MV-4-11 (cell line): Measurements from ENCODE around the gene TPM4.

Experiments
- DNase-seq: peaks from one replicate; lab custom pipeline; 2025; lab: John Stamatoyannopoulos, UW

The TPM4 gene

DNA sequence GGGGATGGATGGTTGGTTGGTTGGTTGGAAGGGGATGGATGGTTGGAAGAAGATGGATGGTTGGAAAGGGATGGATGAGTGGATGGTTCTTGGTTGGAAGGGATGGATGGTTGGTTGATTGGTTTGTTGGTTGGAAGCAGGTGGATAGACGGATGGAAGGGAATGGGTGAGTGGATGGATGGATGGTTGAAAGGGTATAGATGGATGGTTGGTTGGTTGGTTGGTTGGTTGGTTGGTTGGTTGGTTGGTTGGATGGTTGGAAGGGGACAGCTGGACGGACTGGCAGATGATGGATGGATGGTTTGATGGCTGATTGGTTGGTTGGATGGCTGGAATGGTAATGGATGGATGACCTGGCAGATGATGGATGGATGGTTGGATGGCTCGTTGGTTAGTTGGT, 55.4 kb downstream of the TPM4 start:
- no peak for DNase-seq

DNA sequence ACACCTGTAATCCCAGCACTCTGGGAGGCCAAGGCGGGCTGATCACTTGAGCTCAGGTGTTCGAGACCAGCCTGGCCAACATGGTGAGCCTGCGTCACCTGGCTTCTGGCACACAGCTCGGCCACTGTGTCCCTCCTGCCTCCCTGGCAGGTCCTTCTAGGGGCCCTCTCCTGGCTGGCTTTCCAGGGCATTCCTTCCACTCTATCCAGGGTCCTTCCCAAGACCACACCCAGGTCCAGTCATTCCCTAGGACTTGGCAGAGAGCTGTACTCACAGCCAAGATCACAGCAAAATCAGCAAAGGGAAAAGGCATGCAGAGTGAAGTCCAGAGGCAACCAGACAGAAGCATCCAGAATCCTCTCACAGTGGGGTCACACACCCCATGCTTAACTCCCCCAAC, 57.5 kb downstream of the TPM4 start:
- no peak for DNase-seq

GRCh38 chr19:16134510-16134909, 58.2 kb downstream of the TPM4 start:
- peak; percentile 30 for DNase-seq

DNA sequence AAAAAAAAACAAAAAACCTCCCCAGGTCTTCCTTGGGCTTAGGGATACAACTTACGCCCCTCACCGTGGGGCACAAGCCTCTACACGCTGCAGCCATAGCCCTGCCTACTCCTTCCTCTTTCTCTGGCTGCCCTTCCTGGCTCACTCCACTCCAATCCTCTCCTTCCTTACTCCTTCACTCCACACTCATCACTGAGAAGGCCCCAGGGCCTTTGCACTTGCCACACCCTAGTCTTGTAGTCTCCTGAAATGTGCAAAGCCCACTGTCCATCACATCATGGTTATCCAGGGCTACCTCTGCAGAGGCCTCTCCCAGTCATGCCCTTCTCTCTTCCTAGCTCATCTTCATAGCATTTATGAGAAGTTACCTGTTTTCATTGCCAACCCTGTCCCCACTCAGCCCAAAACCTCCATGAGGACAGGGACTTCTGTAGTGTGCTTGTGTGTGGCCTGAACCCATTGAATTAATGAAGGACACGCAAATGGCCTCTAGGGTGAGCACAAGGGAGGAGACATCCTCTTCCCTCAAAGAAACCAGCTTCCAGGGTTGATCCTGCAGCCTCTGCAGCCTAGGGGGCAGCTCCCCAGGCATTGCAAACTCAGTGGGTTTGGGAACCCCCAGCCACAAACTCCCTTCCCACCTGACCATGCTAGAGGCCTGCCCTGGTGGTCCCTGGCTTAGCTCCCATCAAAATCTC, 59.3 kb downstream of the TPM4 start:
- peak; percentile 46 for DNase-seq

DNA sequence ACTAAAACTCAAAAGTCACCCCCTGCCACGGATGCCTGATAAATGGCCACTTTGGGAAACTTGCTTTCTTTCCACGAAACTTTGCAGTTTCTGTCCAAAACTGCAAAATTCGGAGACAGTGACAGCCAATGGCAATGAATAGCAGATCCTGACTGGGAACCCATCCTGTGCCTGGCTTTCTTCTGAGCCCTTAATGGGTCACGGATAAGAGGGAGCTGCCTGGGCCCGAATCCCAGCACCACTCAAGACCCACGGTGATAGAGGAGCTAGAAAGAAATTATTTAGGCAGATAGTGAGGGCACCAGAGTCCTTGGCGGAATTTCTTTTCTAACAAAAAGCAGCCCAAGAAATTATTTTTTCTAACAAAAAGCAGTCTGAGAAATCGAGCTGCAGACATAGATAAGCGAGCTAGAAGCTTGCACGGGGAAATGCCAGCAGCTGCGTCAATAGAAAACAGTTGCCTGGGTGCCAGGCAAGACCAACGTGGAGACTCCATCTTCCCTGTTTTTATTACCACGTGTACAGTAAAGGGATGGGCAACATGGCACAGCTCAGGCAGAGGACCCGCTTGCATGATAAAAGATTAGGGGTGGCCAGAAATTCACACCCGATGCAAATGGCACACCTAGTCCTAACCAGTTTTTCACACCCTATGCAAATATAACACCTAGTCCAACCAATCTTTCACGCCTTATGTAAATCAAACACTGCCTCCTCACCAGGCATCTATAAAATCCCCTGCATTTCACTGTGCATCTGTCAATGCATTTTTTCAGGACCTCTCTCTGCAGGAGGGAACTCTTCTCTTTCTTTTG, 60.1 kb downstream of the TPM4 start:
- peak; percentile 59 for DNase-seq

DNA sequence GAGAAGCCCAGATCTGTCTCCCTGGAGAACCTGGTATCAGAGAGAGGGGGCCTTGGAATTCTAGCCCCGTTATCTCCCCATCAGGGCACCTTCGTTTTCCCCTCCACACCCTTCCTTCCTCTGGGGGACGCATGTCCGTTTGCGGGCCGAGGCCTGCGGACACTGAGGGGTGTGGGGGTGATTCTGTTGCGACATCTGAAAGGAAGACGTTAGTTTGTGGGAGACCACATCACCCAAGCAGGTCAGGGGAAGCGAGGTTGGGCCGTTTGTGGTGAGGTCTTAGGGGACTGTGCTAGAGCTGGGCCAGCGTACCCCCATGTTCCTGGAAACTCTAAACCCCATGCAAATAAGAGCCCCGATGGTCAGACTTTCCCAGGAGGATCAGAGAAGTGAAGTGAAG, 63.5 kb downstream of the TPM4 start:
- peak; percentile 100 for DNase-seq

GRCh38 chr19:16141043-16141442, 64.7 kb downstream of the TPM4 start:
- peak; percentile 96 for DNase-seq

DNA sequence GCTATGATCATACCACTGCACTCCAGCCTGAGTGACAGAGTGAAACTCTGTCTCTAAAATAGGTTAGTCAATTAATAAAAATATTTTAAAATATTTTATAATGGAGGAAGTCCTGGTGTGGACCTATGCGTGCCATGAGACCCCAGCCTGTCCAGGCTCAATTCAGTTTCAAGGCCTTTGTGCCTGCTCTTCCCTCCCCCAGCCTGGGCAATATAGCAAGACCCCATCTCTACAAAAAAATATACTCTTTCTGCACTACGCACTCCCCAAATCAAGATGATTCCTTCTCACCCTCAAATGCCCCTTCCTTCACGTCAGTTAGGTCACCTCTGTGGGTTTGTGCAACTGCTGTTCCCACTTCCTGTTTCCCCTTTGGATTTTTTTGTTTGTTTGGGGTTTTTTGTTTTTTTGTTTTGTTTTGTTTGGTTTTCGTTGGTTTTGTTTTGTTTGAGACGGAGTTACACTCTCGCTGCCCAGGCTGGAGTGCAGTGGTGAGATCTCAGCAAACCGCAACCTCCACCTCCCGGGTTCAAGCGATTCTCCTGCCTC, 65.8 kb downstream of the TPM4 start:
- peak; percentile 76 for DNase-seq

GRCh38 chr19:16143399-16144215, 67.3 kb downstream of the TPM4 start, which contains the start of gene HSH2D:
Gene HSH2D, plus strand, starts transcription at chr19:16143685. Its CDS starts 5,066 bp downstream, at chr19:16148751.
- peak; percentile 45 for DNase-seq

GRCh38 chr19:16144216-16144581, 67.9 kb downstream of the TPM4 start:
- DNase-seq, result no peak

DNA sequence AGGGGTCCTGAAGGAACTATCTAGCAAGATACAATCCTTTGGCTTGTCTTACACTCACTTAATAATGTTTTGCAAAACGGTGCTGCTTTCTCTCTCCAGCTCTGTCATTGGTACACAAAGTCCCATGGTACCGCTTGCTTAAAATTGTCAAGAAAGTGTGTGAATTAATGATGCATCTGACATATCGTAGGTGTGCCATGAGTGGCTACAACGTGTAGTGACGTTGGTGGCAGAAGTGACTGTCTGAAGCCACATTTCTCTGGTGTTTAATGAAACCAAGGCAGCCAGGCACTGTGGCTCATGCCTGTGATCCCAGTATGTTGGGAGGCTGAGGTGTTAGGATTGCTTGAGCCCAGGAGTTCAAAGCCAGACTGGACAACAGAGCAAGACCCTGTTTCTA, 69.8 kb downstream of the TPM4 start:
- no peak for DNase-seq

DNA sequence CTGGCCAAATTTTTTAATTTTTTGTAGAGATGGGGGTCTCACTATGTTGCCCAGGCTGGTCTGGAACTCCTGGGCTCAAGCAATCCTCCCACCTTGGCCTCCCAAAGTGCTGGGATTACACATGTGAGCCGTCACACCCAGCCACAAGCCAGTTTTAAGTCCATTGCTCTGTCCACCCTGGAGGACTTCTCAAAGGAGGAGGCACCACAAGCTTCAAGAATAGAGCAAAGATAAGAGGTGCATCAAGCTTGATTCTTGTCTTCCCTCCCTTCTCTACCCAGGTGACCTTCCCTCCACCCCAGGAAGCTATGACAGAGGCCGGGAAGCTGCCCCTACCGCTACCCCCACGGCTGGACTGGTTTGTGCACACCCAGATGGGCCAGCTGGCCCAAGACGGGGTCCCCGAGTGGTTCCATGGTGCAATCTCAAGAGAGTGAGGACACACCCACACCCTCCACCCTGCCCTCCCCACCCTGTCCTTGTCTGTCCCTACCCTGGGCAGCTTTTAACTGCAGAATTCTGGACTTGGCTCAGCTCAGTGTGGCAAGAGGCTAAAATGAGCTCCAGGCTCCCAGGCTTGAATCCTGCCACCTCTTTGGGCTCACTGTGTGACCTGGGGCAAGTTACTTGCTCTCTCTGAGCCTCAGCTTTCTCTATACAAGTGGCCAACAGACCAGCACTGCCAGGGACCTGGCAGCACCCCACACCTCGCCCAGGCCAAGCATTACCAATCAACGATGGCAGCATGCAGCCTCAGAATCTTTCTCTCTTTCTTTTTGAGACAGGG, 72.3 kb downstream of the TPM4 start:
- peak; percentile 71 for DNase-seq
